ENCODE measurements around the gene IQCF2.
A peak's percentile ranks its signal among the peaks of the same experiment; 100 is the strongest.
"Not testable (repeated sequence)": the region's sequence is repeated elsewhere in the genome, so short reads cannot be mapped to it uniquely, and the experiment has no call there.

The IQCF2 gene

GRCh38 chr3:51860703-51861665 is at the start of gene IQCF2:
Gene IQCF2, plus strand, starts transcription at chr3:51861615. Its CDS starts 52 bp downstream, at chr3:51861667.
- DNase-seq (ENCODE audit: low spot score), result no peak

GRCh38 chr3:51813539-51813938 is 47.9 kb upstream of the IQCF2 start:
- DNase-seq (ENCODE audit: low spot score), result no peak

GRCh38 chr3:51814034-51814433 is 47.4 kb upstream of the IQCF2 start:
- no peak for DNase-seq (ENCODE audit: low spot score)

GRCh38 chr3:51815614-51816013 is 45.8 kb upstream of the IQCF2 start:
- DNase-seq (ENCODE audit: low spot score), result no peak

GRCh38 chr3:51816723-51817122 is 44.7 kb upstream of the IQCF2 start:
- DNase-seq (ENCODE audit: low spot score), result no peak

- no peak for DNase-seq (ENCODE audit: low spot score)
Observed at GRCh38 chr3:51817375-51817774, 44.0 kb upstream of the IQCF2 start.

GRCh38 chr3:51819151-51819550 is 42.3 kb upstream of the IQCF2 start:
- no peak for DNase-seq (ENCODE audit: low spot score)

- peak; percentile 6 for DNase-seq (ENCODE audit: low spot score)
Observed at GRCh38 chr3:51819709-51820406, 41.6 kb upstream of the IQCF2 start.

GRCh38 chr3:51828297-51828696 is 33.1 kb upstream of the IQCF2 start:
- no peak for DNase-seq (ENCODE audit: low spot score)

GRCh38 chr3:51830345-51830744 is 31.1 kb upstream of the IQCF2 start:
- no peak for DNase-seq (ENCODE audit: low spot score)

- DNase-seq (ENCODE audit: low spot score), result no peak
Observed at GRCh38 chr3:51830836-51831385, 30.5 kb upstream of the IQCF2 start.

- no peak for DNase-seq (ENCODE audit: low spot score)
Observed at GRCh38 chr3:51836606-51837005, 24.8 kb upstream of the IQCF2 start.

- DNase-seq (ENCODE audit: low spot score), result no peak
Observed at GRCh38 chr3:51845129-51845528, 16.3 kb upstream of the IQCF2 start.

- DNase-seq (ENCODE audit: low spot score), result not testable (repeated sequence)
Observed at GRCh38 chr3:51855411-51855810, 6.0 kb upstream of the IQCF2 start.

- no peak for DNase-seq (ENCODE audit: low spot score)
Observed at GRCh38 chr3:51862886-51863285, 1.5 kb downstream of the IQCF2 start.

- DNase-seq (ENCODE audit: low spot score), result not testable (repeated sequence)
Observed at GRCh38 chr3:51868896-51869295, 7.5 kb downstream of the IQCF2 start.

- DNase-seq (ENCODE audit: low spot score), result no peak
Observed at GRCh38 chr3:51869304-51869703, 7.9 kb downstream of the IQCF2 start.

- DNase-seq (ENCODE audit: low spot score), result no peak
Observed at GRCh38 chr3:51873253-51873766, 11.9 kb downstream of the IQCF2 start.

GRCh38 chr3:51873876-51874275 is 12.5 kb downstream of the IQCF2 start:
- no peak for DNase-seq (ENCODE audit: low spot score)

- no peak for DNase-seq (ENCODE audit: low spot score)
Observed at GRCh38 chr3:51874411-51874810, 13.0 kb downstream of the IQCF2 start.

GRCh38 chr3:51874889-51875288 is 13.5 kb downstream of the IQCF2 start:
- no peak for DNase-seq (ENCODE audit: low spot score)

- DNase-seq (ENCODE audit: low spot score), result no peak
Observed at GRCh38 chr3:51875501-51875900, 14.1 kb downstream of the IQCF2 start, which contains the start of gene IQCF5. Gene IQCF5, minus strand, starts transcription at chr3:51875601. Its CDS starts 70 bp downstream, at chr3:51875531.

All from NAMALWA (cell line).